SK-N-SH (cell line): Measurements from ENCODE around the gene CAMK2D. TPM values are rescaled to one million over a fixed set of nuclear protein-coding genes. Genes with fewer than 3 reads are reported as not detected.

Experiments used
- CTCF ChIA-PET: fragments of 300-600, 350-600 bp; formaldehyde crosslinking; extraction: SDS; loops from one replicate; lab custom pipeline; 2021; lab: Yijun Ruan, JAX
- POLR2A ChIA-PET: fragments of 350-600 bp; sonication (Branson Sonifier 250); formaldehyde crosslinking; extraction: SDS; loops from one replicate; lab custom pipeline; 2020; ENCODE audit warnings: antibody characterized with exemption, inconsistent platforms; lab: Yijun Ruan, JAX
- DNase-seq: peaks from one replicate; pipeline ENCODE4 v3.0.0; 2012
- H2AFZ ChIP-seq: fragments of 200-600 bp; sonication (generic); 2 replicates; pipeline ENCODE4 v1.8.1; 2016; ENCODE audit warnings: antibody characterized with exemption, mild to moderate bottlenecking, low read depth
- H3F3A ChIP-seq: fragments of 200-600 bp; sonication (generic); replicated peaks from 2 replicates; pipeline ENCODE3; 2016; ENCODE audit warnings: antibody characterized with exemption, mild to moderate bottlenecking; ENCODE audit not compliant: insufficient read depth
- H3K27ac ChIP-seq, 2 experiments: fragments of 200-500 bp in 1 of 2; fragments of 200-600 bp in 1 of 2; sonication (Bioruptor generic) in 1 of 2; sonication (generic), shearing (Covaris generic) in 1 of 2; 2 replicates each; pipeline versions ENCODE4 v1.5.1 to v1.6.1; 2014 to 2016; ENCODE audit warnings: low read depth in 2 of 2, inconsistent platforms in 1 of 2, low read length in 1 of 2, mild to moderate bottlenecking in 1 of 2, mixed read lengths in 1 of 2
- H3K27me3 ChIP-seq: fragments of 200-600 bp; sonication (generic), shearing (Covaris generic); 2 replicates; pipeline ENCODE4 v1.6.1; 2016; ENCODE audit warnings: mixed run types; ENCODE audit not compliant: insufficient read depth
- H3K36me3 ChIP-seq, 2 experiments: fragments of 200-500 bp in 1 of 2; fragments of 200-600 bp in 1 of 2; sonication (Bioruptor generic) in 1 of 2; sonication (generic) in 1 of 2; replicated peaks in 1 of 2; 2 replicates each; pipeline versions ENCODE3 to v1.5.1; 2014 to 2016; ENCODE audit warnings: low read length in 1 of 2, mild to moderate bottlenecking in 1 of 2; ENCODE audit not compliant: insufficient read depth in 2 of 2, control insufficient read depth in 1 of 2
- H3K4me1 ChIP-seq, 2 experiments: fragments of 200-500 bp in 1 of 2; fragments of 200-600 bp in 1 of 2; sonication (Bioruptor generic) in 1 of 2; sonication (generic), shearing (Covaris generic) in 1 of 2; 2 replicates each; pipeline versions ENCODE4 v1.5.1 to v1.6.1; 2014 to 2016; ENCODE audit warnings: low read depth in 1 of 2, low read length in 1 of 2, mixed run types in 1 of 2; ENCODE audit not compliant: insufficient read depth in 2 of 2, control insufficient read depth in 1 of 2
- H3K4me2 ChIP-seq: fragments of 200-600 bp; sonication (generic), shearing (Covaris generic); 2 replicates; pipeline ENCODE4 v1.6.1; 2017; ENCODE audit warnings: mixed run types
- H3K4me3 ChIP-seq, 2 experiments: fragments of 200-500 bp in 1 of 2; fragments of 200-600 bp in 1 of 2; sonication (Bioruptor generic) in 1 of 2; sonication (generic), shearing (Covaris generic) in 1 of 2; 2 replicates each; pipeline versions ENCODE4 v1.5.1 to v1.8.1; 2014 to 2016; ENCODE audit warnings: low read depth in 2 of 2, inconsistent platforms in 1 of 2, low read length in 1 of 2, mild to moderate bottlenecking in 1 of 2, mixed read lengths in 1 of 2, moderate library complexity in 1 of 2
- H3K79me2 ChIP-seq: fragments of 200-600 bp; sonication (generic); 2 replicates; pipeline ENCODE4 v1.8.1; 2017; ENCODE audit warnings: mild to moderate bottlenecking; ENCODE audit not compliant: insufficient read depth
- H3K9ac ChIP-seq: fragments of 200-600 bp; sonication (generic); 2 replicates; pipeline ENCODE4 v1.6.1; 2017; ENCODE audit warnings: mixed run types
- H3K9me2 ChIP-seq: fragments of 200-600 bp; sonication (generic); 2 replicates; pipeline ENCODE4 v1.6.1; 2017; ENCODE audit warnings: mixed run types
- H3K9me3 ChIP-seq: fragments of 200-600 bp; sonication (generic); 2 replicates; pipeline ENCODE4 v1.6.1; 2017; ENCODE audit warnings: mixed run types, mild to moderate bottlenecking, moderate library complexity
- H4K20me1 ChIP-seq: fragments of 200-600 bp; sonication (generic); 2 replicates; pipeline ENCODE4 v1.6.1; 2017; ENCODE audit warnings: mild to moderate bottlenecking, mixed run types; ENCODE audit not compliant: insufficient read depth
- FOXJ3 ChIP-seq: sonication (generic); formaldehyde crosslinking; IDR thresholded peaks from 2 replicates; pipeline ENCODE4 v1.5.1; 2020; ENCODE audit warnings: mild to moderate bottlenecking, missing genetic modification reagents
- FOXM1 ChIP-seq: IDR thresholded peaks from 2 replicates; pipeline ENCODE4 v1.4.0; 2012; ENCODE audit warnings: low read depth, mild to moderate bottlenecking
- GATA2 ChIP-seq: sonication (generic); formaldehyde crosslinking; IDR thresholded peaks from 2 replicates; pipeline ENCODE4 v1.5.0; 2020; ENCODE audit warnings: mild to moderate bottlenecking, missing genetic modification reagents
- JUND ChIP-seq: IDR thresholded peaks from 2 replicates; pipeline ENCODE4 v1.4.0; 2012
- MEF2A ChIP-seq: IDR thresholded peaks from 2 replicates; pipeline ENCODE4 v1.4.0; 2012; ENCODE audit warnings: low read depth, borderline replicate concordance
- MXI1 ChIP-seq: IDR thresholded peaks from 2 replicates; pipeline ENCODE4 v1.6.1; 2012; ENCODE audit warnings: mild to moderate bottlenecking, low read depth, low read length, improper control_type of control experiment
- NFIC ChIP-seq: IDR thresholded peaks from 2 replicates; pipeline ENCODE4 v1.4.0; 2012; ENCODE audit warnings: borderline replicate concordance
- NRF1 ChIP-seq: IDR thresholded peaks from 2 replicates; pipeline ENCODE4 v1.6.1; 2012; ENCODE audit warnings: low read depth, mild to moderate bottlenecking, low read length
- REST ChIP-seq: IDR thresholded peaks from 2 replicates; pipeline ENCODE4 v1.6.1; 2012; ENCODE audit warnings: mild to moderate bottlenecking, low read depth, low read length, moderate library complexity
- RFX5 ChIP-seq: IDR thresholded peaks from 2 replicates; pipeline ENCODE4 v1.6.1; 2012; ENCODE audit warnings: mild to moderate bottlenecking, improper control_type of control experiment, low read length
- RXRA ChIP-seq: IDR thresholded peaks from 2 replicates; pipeline ENCODE4 v1.4.0; 2012; ENCODE audit warnings: low read depth, mild to moderate bottlenecking, borderline replicate concordance
- SMC3 ChIP-seq: IDR thresholded peaks from 2 replicates; pipeline ENCODE4 v1.6.1; 2012; ENCODE audit warnings: low read depth, low read length, improper control_type of control experiment
- TAF1 ChIP-seq: IDR thresholded peaks from 2 replicates; pipeline ENCODE4 v1.6.1; 2012; ENCODE audit warnings: low read depth, mild to moderate bottlenecking, low read length, moderate library complexity, borderline replicate concordance
- USF2 ChIP-seq: fragments of 150-350 bp; IDR thresholded peaks from 2 replicates; pipeline ENCODE4 v1.6.1; 2017; ENCODE audit warnings: antibody characterized with exemption, low read length, low read depth, borderline replicate concordance
- WGBS: methylation state at CpG from one replicate; pipeline ENCODE4 v1.1.6; 2017; ENCODE audit warnings: low lambda C conversion rate; 5-methylcytosine and 5-hydroxymethylcytosine counted together
- polyA plus RNA-seq, 3 experiments: library from polyadenylated mRNA; depleted of rRNA; stranded (reverse); fragments of >200 nt; gene quantifications; 2 replicates each; pipeline ENCODE4 v1.2.3, GENCODE V29; 2012
- TF ChIP-seq, protein P1 (sequence below): IDR thresholded peaks from 2 replicates; pipeline ENCODE4; 2012
- TF ChIP-seq, protein P2 (sequence below): IDR thresholded peaks from 2 replicates; pipeline ENCODE4 v1.4.0; 2012; ENCODE audit warnings: low read depth
- TF ChIP-seq, protein P3 (sequence below): IDR thresholded peaks from 2 replicates; pipeline ENCODE4 v1.4.0; 2012; ENCODE audit warnings: low read depth, borderline replicate concordance

CAMK2D gene
- polyA plus RNA-seq, 1 of the 3 experiments (the other 2 are of a cell fraction): 17.0 TPM

DNA sequence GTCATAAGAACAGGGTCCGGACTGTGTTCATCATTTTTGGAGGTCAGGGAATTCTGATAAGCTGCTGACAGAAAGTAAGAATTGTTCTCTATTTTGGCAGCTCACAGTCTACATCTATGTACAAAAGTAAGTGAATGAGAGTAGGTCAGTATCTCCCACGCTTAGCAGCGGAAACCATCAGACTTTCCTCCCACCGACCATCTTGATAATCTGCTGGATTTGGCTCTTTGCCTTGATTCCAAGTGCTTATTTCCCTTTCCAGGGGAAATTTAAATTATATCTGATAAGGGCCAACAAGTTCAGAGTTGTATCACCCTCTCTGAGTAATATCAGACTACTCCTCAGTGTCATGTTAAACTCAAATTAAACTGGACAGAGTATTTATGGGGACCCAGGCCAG is 118.0 kb downstream of the CAMK2D start:
- Histone ChIP-seq H3K9me2 (no peaks in the 10 kb centered on the region), H3F3A (peaks cover 3% of the 10 kb centered on the region), H3K27me3 (no peaks in the 10 kb centered on the region), H4K20me1 (peaks cover 22% of the 10 kb centered on the region), H2AFZ (no peak overlapping the region), H3K9ac (no peak overlapping the region), H3K36me3 (peaks cover 0 to 5% of the 10 kb centered on the region in 2 experiments), H3K4me3 (no peak overlapping the region), H3K4me1 (peaks cover 0 to 7% of the 10 kb centered on the region in 2 experiments; a peak in 3 of 4 replicates), H3K79me2 (peaks cover 32% of the 10 kb centered on the region), H3K9me3 (no peaks in the 10 kb centered on the region), H3K27ac (no peak overlapping the region), H3K4me2 (no peak overlapping the region)
- TF ChIP-seq FOXM1 (no peak), GATA2 (CRISPR knock-in tag) (no peak), MXI1 (no peak), MEF2A (no peak), RXRA (no peak), NRF1 (no peak), USF2 (no peak)
- TF ChIP-seq, protein P1, sequence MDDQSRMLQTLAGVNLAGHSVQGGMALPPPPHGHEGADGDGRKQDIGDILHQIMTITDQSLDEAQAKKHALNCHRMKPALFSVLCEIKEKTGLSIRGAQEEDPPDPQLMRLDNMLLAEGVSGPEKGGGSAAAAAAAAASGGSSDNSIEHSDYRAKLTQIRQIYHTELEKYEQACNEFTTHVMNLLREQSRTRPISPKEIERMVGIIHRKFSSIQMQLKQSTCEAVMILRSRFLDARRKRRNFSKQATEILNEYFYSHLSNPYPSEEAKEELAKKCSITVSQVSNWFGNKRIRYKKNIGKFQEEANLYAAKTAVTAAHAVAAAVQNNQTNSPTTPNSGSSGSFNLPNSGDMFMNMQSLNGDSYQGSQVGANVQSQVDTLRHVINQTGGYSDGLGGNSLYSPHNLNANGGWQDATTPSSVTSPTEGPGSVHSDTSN: no peak; the same call in 1 of the 2 replicates
- no peak for DNase-seq
- WGBS: 75% methylated on average over 4 of the region's 4 CpGs
- POLR2A ChIA-PET: no interaction called here
- CTCF ChIA-PET: interaction anchor here (0.6 to 0.9 kb wide), 2 partner anchors 46 to 226 kb away, joined by 3 read pairs; no protein-coding TSS in a partner anchor

DNA sequence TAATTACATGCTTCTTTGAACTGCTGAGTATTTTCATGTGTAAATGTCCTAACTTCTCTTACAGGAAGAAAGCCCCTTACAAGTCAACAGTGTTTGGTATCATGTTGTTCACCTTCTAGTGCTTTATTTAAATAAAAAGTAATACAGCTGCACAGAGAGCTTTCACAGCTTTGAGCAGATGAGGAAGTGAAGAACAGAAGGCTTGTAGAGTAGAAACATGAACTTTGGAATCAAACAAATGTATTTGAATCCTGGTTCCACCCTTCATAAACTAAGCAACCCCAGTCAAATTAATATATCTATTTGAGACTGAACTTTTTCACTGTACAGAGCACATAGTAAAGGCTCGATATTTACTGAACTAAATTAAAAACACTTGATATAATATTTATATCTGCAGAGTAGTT is 120.5 kb downstream of the CAMK2D start:
- Histone ChIP-seq H3K27me3 (no peaks in the 10 kb centered on the region), H3K4me1 (peaks cover 0 to 7% of the 10 kb centered on the region in 2 experiments; a peak in 3 of 4 replicates), H3K9me3 (no peaks in the 10 kb centered on the region), H2AFZ (no peak overlapping the region), H3K4me3 (no peak overlapping the region), H3K9ac (no peak overlapping the region), H3K36me3 (no peaks in the 10 kb centered on the region), H3K79me2 (peaks cover 39% of the 10 kb centered on the region), H3K4me2 (no peak overlapping the region), H4K20me1 (peaks cover 29% of the 10 kb centered on the region), H3K9me2 (no peaks in the 10 kb centered on the region), H3K27ac (no peak overlapping the region; a peak in 1 of 4 replicates), H3F3A (peaks cover 18% of the 10 kb centered on the region)
- WGBS: 41% methylated on average over 1 of the region's 1 CpG
- DNase-seq: no peak
- CTCF ChIA-PET: interaction anchor here (0.6 to 1.1 kb wide), 3 partner anchors 38 to 117 kb away, joined by 3 read pairs; no protein-coding TSS in a partner anchor
- POLR2A ChIA-PET: no interaction called here
- no peak for TF ChIP-seq FOXJ3 (CRISPR knock-in tag)
- no peak for TF ChIP-seq TAF1
- no peak for TF ChIP-seq SMC3
- no peak for TF ChIP-seq NFIC
- TF ChIP-seq, protein P2, sequence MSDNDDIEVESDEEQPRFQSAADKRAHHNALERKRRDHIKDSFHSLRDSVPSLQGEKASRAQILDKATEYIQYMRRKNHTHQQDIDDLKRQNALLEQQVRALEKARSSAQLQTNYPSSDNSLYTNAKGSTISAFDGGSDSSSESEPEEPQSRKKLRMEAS: no peak
- TF ChIP-seq, protein P3, sequence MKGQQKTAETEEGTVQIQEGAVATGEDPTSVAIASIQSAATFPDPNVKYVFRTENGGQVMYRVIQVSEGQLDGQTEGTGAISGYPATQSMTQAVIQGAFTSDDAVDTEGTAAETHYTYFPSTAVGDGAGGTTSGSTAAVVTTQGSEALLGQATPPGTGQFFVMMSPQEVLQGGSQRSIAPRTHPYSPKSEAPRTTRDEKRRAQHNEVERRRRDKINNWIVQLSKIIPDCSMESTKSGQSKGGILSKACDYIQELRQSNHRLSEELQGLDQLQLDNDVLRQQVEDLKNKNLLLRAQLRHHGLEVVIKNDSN: no peak
- TF ChIP-seq JUND: no peak
- no peak for TF ChIP-seq RFX5
- TF ChIP-seq, protein P1: no peak
- no peak for TF ChIP-seq NRF1
- TF ChIP-seq USF2: no peak
- TF ChIP-seq FOXM1: no peak
- TF ChIP-seq REST: no peak
